Cardiac fibroblast (primary cell): Measurements from ENCODE around the gene IRAG1.
A peak's percentile ranks its signal among the peaks of the same experiment; 100 is the strongest.

Experiments
- DNase-seq, 2 donors: peaks; one replicate each; pipeline versions ENCODE4 v3.0.0 to v3.0.0-alpha.2; 2010; ENCODE audit warnings: low read depth in 2 of 2
- H3K4me3 ChIP-seq, 2 donors: replicated peaks in 1 of 2; 1 replicate in 1 of 2; 2 replicates in 1 of 2; pipeline ENCODE4 v1.5.1; 2011; ENCODE audit warnings: low read depth in 2 of 2, low read length in 2 of 2, mild to moderate bottlenecking in 2 of 2, moderate library complexity in 1 of 2
- TF ChIP-seq, protein P1 (sequence below): IDR thresholded peaks from one replicate; pipeline ENCODE4 v1.5.1; 2011; ENCODE audit warnings: low read depth, mild to moderate bottlenecking, low read length, inconsistent platforms

Gene IRAG1

DNA sequence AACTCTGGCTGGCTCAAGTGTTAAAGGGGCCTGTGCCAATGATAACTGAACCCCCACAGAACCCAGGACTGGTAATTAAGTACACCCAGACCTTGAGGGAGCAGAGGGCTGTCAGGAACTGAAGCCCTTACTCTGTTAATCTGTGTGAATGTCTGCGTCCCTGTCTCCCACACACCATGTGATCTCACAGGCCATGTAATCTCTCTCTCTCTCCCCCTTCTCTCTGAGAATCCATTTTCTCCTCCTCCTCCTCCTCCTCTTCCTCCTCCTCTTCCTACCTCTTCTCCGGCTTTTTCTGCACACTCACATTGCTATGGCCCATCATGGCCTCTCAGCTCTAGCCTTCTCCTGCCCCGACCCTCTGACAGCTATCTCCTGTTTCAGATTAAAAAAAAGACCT, 14.6 kb upstream of the IRAG1 start:
- TF ChIP-seq, protein P1, sequence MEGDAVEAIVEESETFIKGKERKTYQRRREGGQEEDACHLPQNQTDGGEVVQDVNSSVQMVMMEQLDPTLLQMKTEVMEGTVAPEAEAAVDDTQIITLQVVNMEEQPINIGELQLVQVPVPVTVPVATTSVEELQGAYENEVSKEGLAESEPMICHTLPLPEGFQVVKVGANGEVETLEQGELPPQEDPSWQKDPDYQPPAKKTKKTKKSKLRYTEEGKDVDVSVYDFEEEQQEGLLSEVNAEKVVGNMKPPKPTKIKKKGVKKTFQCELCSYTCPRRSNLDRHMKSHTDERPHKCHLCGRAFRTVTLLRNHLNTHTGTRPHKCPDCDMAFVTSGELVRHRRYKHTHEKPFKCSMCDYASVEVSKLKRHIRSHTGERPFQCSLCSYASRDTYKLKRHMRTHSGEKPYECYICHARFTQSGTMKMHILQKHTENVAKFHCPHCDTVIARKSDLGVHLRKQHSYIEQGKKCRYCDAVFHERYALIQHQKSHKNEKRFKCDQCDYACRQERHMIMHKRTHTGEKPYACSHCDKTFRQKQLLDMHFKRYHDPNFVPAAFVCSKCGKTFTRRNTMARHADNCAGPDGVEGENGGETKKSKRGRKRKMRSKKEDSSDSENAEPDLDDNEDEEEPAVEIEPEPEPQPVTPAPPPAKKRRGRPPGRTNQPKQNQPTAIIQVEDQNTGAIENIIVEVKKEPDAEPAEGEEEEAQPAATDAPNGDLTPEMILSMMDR: no peak
- no peak overlapping the region for H3K4me3 ChIP-seq

DNA sequence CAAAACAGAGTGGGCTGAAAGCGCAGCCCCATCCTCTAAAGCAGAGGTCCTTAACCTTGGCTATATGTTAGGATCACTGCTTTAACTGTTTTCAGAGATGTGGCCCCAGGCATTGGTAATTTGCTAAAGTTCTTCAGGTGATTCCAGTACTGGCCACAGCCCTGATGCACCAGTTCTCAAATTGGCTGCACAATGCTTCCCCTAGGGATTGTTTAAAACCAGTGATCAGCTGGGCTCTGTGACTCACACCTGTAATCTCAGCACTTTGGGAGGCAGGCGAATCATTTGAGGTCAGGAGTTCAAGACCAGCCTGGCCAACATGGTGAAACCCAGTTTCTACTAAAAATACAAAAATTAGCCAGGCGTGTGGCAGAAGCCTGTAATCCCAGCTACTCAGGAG, 8.4 kb upstream of the IRAG1 start:
- no peak overlapping the region for H3K4me3 ChIP-seq
- TF ChIP-seq, protein P1: no peak
- peak; percentile 16 to 43 for DNase-seq

More for the DNA sequence above, 14.6 kb upstream of the IRAG1 start:
- DNase-seq: no peak

DNA sequence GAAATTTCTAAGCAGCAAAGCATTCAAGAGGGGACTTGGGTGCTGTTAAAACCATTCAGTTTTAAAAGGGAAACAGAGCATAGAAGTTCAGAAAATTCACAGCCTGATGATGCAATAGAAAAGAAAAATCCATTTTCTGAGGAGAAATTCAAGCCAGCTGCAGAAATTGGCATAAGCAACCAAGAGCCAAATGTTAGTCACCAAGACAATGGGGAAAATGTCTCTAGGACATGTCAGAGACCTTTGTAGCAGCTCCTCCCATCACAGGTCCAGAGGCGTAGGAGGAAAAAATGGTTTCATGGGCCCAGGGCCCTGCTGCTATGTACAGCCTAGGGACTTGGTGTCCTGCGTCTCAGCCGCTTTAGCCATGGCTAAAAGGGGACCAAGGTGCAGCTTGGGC, 5.5 kb upstream of the IRAG1 start:
- H3K4me3 ChIP-seq: no peak overlapping the region
- TF ChIP-seq, protein P1: no peak
- peak in 1 of 2 donors; percentile 58 for DNase-seq

DNA sequence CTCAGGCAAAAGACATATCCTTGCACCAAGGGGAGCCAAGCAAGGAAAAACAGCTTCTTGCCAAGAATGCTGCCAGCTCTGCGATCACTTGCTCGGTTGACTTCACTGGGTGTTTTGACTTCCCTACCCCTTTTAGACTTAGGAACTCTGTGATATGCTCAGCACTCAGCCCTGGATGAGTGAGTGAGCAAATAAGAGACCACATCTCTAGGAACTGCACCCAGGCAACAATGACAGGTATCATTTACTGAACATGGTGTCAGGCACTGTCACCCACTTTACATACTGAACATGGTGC, 3.7 kb upstream of the IRAG1 start:
- H3K4me3 ChIP-seq: no peak overlapping the region
- TF ChIP-seq, protein P1: no peak
- no peak for DNase-seq

DNA sequence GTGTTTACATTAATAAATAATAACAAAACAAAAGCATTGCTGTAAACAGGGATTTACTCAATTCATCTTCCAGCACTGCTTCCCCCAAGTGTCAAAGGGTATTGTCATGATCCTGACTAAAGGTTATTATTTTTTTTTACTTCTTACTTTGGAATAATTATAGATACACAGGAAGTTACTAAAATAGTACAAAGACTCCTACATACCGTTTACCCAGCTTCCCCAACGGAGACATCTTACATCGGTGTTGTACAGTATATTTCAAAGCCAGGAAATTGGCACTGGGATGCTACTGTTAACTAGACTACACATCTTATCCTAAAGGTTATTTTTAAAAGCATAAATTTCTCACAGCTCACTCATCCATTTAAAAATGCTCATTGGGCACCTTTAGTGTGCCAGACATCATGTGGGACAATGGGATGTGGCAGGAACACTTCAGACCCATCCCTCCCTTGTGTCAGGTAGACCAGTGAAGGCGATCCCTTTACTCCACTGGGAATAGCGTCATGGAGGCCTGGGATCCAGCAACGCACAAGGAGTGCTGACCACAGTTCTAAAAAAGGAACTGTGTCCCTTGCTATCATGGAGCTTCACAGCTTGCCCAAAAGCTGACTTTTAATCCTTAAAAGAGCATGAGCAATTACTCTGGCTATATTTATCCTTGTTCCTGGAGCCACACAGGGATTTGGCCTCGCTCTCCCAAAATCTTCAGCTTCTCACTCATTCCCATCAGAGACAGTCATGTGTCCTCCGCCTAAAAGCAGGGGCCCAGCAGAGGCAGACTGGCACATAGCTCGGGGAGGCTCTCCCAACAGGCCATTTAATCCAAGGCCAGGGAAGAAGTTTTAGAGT, 3.1 kb upstream of the IRAG1 start:
- H3K4me3 ChIP-seq: no peak overlapping the region
- TF ChIP-seq, protein P1: no peak
- DNase-seq: no peak

DNA sequence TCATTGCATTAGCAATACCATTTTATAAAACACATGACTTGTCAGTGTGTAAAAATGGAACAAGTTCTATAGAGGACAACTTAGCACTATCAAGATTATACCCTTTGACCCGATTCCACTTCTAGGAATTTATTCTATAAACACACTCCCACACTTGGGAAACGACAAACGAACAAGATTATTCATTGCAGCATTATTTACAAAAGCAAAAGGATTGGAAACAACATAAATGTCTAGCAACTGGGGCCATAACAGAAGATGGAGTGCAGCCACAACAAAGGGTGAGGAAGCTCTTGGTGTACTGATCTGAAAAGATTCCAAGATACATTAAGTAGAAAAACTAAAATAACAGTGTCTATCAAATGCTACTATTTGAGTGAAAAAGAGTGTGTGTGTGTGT, 2.3 kb upstream of the IRAG1 start:
- TF ChIP-seq, protein P1: no peak
- no peak overlapping the region for H3K4me3 ChIP-seq
- DNase-seq: no peak
